Measurements from ENCODE around the gene LAP3. TPM values are rescaled to one million over a fixed set of nuclear protein-coding genes. Genes with fewer than 3 reads are reported as not detected.
"Not testable (repeated sequence)": the region's sequence is repeated elsewhere in the genome, so short reads cannot be mapped to it uniquely, and the experiment has no call there.

LAP3 gene
- total RNA-seq, 4 donors from 2014 or later: 66.8 to 89.8 (median 81.6) TPM

DNA sequence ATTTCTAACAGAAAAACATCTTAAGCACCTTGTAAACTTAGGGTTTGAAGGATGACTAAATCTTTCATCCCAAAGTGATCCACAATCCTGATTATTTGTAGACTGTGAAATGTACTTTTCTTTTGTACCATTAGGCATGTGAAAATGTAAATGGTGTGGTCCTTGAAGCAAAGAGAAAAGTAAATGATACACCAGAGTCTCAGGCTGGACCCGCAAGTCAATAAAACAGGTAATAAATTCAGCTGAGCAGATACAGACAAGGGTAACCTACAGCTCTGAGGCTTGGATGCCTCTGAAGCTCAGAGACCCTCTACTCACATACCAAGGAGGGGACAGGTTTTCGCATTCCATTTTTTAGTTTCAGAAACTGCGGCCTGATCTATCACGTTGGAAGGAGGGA, 2.8 kb upstream of the LAP3 start:
- Histone ChIP-seq H3K27ac (no peak overlapping the region), H3K9me3 (no peaks in the 10 kb centered on the region), H3K36me3 (no peaks in the 10 kb centered on the region), H3K4me1 (peaks cover 3 to 12% of the 10 kb centered on the region in 2 donors), H3K27me3 (no peaks in the 10 kb centered on the region), H3K4me3 (replicated peaks in 1 of 3) (no peak overlapping the region)
- intact Hi-C loops (cut with DNase I): no loop called here
- no peak for TF ChIP-seq POLR2A (IDR thresholded peaks at IDR 0.05)
- TF ChIP-seq, protein P1, sequence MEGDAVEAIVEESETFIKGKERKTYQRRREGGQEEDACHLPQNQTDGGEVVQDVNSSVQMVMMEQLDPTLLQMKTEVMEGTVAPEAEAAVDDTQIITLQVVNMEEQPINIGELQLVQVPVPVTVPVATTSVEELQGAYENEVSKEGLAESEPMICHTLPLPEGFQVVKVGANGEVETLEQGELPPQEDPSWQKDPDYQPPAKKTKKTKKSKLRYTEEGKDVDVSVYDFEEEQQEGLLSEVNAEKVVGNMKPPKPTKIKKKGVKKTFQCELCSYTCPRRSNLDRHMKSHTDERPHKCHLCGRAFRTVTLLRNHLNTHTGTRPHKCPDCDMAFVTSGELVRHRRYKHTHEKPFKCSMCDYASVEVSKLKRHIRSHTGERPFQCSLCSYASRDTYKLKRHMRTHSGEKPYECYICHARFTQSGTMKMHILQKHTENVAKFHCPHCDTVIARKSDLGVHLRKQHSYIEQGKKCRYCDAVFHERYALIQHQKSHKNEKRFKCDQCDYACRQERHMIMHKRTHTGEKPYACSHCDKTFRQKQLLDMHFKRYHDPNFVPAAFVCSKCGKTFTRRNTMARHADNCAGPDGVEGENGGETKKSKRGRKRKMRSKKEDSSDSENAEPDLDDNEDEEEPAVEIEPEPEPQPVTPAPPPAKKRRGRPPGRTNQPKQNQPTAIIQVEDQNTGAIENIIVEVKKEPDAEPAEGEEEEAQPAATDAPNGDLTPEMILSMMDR (IDR thresholded peaks at IDR 0.05): no peak
- WGBS, 2 donors: 93 to 96% methylated on average over 4 of the region's 4 CpGs
- no peak for DNase-seq

DNA sequence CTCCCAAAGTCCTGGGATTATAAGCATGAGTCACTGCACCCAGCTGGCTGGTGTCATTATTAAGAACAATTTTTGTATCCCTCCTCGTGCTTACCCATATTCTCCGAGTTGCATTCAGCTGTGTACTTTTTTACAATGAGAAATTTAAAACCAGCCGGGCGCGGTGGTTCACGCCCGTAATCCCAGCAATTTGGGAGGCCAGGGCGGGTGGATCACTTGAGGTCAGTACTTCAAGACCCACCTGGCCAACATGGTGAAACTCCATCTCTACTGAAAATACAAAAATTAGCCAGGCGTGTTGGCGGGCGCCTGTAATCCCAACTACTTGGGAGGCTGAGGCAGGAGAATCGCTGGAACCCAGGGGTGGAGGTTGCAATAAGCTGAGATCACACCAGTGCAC, 1.8 kb upstream of the LAP3 start:
- H3K9me3 ChIP-seq; DNase-seq; intact Hi-C loops (cut with DNase I); H3K27me3 ChIP-seq; H3K27ac ChIP-seq; H3K4me3 ChIP-seq (replicated peaks in 1 of 3); H3K36me3 ChIP-seq: not testable (repeated sequence)
- 94 to 95% methylated on average over 12 of the region's 12 CpGs for WGBS, 2 donors
- H3K4me1 ChIP-seq: peaks cover 3 to 15% of the 10 kb centered on the region in 2 donors

DNA sequence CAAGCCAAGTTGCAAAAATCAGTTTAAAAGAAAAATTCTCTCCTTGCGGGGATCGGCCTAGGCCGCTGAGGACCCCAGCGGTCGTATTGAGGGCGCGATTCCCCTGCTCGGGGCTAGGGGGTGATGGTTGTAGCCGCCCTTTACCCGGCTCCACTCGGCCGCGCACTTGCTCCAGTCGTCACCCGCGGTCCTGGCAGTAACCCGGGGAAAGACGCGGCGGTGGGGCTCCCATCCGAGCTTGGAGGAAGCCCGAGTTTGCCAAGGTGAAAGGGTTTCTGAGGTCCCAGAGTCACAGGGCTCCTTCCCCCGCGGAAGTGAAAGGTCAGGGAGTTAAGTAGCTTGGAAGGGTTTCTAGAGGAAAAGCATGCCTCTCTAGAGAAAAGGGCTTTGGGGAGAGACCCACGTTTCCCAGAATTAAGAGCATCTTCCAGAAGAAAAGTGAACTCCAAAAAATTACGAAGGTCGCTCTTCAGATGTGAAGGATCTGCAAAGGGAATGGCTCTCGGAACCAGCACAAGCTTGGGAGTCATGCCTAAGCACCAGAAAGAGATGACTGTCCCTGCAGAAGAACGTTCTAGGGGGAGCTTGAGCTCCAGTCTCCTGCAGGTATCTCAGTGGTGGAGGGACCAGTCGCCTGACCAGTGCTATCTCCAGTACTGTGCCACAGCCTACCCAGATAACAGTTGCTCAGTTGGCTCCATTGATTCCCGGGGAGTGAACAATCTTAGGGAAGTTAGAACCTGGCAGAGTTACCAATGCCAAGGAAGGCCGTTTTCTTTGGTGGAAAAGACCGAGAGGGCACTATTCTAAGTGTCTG, 875 bp downstream of the LAP3 start:
- Histone ChIP-seq H3K27me3 (no peaks in the 10 kb centered on the region), H3K9me3 (no peaks in the 10 kb centered on the region), H3K27ac (peak overlapping the region; percentile 65 to 80 (median 72)), H3K36me3 (peaks cover 8 to 11% of the 10 kb centered on the region in 2 donors), H3K4me1 (peaks cover 3 to 15% of the 10 kb centered on the region in 2 donors), H3K4me3 (replicated peaks in 1 of 3) (peak overlapping the region; percentile 31 to 97 (median 60))
- WGBS, 2 donors: 8 to 9% methylated on average over 25 to 32 of the region's 33 CpGs
- DNase-seq: peak; percentile 49 to 50
- TF ChIP-seq, protein P1 (IDR thresholded peaks at IDR 0.05): no peak
- TF ChIP-seq POLR2A (IDR thresholded peaks at IDR 0.05): no peak
- intact Hi-C loops (cut with DNase I): no loop called here

DNA sequence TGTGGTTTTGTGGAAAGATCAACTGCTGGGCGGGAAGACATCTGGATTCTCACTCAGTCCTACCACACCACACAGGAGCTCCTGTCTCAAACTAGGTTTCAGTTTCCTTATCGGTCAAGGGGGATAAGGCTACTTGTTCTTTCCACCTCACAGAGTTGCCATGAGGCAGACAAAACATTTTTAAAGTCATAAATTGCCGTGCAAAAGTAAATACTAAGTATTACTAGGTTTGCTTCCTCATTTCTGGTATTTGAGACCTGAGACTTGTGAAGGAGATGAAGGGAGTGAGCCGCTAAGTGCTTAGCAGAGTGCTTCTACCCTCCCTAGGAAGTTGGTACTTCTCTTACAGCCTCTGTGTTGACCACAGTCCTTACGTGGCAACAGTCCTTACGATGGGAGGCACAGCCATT, 1.5 kb downstream of the LAP3 start:
- Histone ChIP-seq H3K4me3 (replicated peaks in 1 of 3) (peak overlapping the region in 1 of 3 donors; percentile 60), H3K27ac (peak overlapping the region in 1 of 3 donors; percentile 72), H3K9me3 (no peaks in the 10 kb centered on the region), H3K36me3 (peaks cover 13 to 17% of the 10 kb centered on the region in 2 donors), H3K4me1 (peaks cover 3 to 15% of the 10 kb centered on the region in 2 donors), H3K27me3 (no peaks in the 10 kb centered on the region)
- TF ChIP-seq, protein P1 (IDR thresholded peaks at IDR 0.05): no peak
- no peak for TF ChIP-seq POLR2A (IDR thresholded peaks at IDR 0.05)
- no peak for DNase-seq
- intact Hi-C loops (cut with DNase I): no loop called here
- 69 to 84% methylated on average over 6 of the region's 6 CpGs for WGBS, 2 donors

DNA sequence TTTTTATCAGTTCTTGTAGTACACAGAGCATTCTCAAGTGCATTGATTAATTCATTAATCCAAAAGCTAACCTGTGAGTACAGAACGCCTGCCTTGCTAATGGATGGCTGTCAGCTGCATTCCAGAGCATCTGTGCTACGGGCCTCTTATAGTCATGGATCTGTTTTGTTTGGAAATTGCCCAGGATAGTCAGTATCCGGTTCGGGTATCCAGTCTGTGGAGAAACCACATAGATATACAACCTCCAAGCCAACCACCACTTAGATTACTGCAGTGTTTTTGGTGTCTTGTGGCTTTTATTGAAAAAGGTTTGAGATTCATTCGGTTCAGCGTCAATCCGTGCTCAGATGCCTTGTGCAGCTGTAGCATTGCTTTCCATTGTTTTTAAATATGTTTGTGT, 4.0 kb downstream of the LAP3 start:
- no peak overlapping the region for H3K27ac ChIP-seq
- no peak for DNase-seq
- TF ChIP-seq, protein P1 (IDR thresholded peaks at IDR 0.05): no peak
- TF ChIP-seq POLR2A (IDR thresholded peaks at IDR 0.05): no peak
- H3K4me1 ChIP-seq: peaks cover 3 to 15% of the 10 kb centered on the region in 2 donors
- intact Hi-C loops (cut with DNase I): loop anchor here (5.0 kb wide), 1 partner anchor 36 kb away; no protein-coding TSS in a partner anchor
- 71 to 84% methylated on average over 7 of the region's 7 CpGs for WGBS, 2 donors
- H3K27me3 ChIP-seq: no peaks in the 10 kb centered on the region
- H3K36me3 ChIP-seq: peaks cover 37 to 41% of the 10 kb centered on the region in 2 donors
- no peak overlapping the region for H3K4me3 ChIP-seq (replicated peaks in 1 of 3)
- no peaks in the 10 kb centered on the region for H3K9me3 ChIP-seq
